T-cell (primary cell): Measurements from ENCODE around the gene NCAM2. TPM values are rescaled to one million over a fixed set of nuclear protein-coding genes. Genes with fewer than 3 reads are reported as not detected.

Experiments used
- ATAC-seq, 4 experiments: fragments of 200-7000 bp in 3 of 4; fragments of 150-1000 bp in 1 of 4; cut with Tn5 transposase; replicated peaks in 1 of 4; 1 replicate in 3 of 4; 2 replicates in 1 of 4; pipeline ENCODE4 v1.10.0; 2021; ENCODE audit warnings: moderate library complexity in 3 of 4, mild to moderate bottlenecking in 2 of 4, moderate number of reproducible peaks in 1 of 4
- CTCF ChIA-PET, 2 donors: fragments of 300-600 bp; sonication (Branson Sonifier 250); formaldehyde crosslinking; loops; one replicate each; lab custom pipeline; 2022; ENCODE audit warnings: antibody characterized with exemption in 2 of 2; lab: Charles Lee
- POLR2A ChIA-PET, 2 donors: fragments of 300-600 bp; sonication (Branson Sonifier 250); formaldehyde crosslinking; loops; one replicate each; lab custom pipeline; 2022; ENCODE audit warnings: antibody characterized with exemption in 2 of 2; lab: Charles Lee
- DNase-seq, 35 experiments: peaks; one replicate each; pipeline versions ENCODE4 v3.0.0 to v3.0.0-alpha.2; 2013 to 2023
- H3K27ac ChIP-seq: one replicate; pipeline ENCODE4 v1.5.1; 2013; ENCODE audit warnings: low read length
- H3K27me3 ChIP-seq, 2 experiments: replicated peaks in 1 of 2; 1 replicate in 1 of 2; 2 replicates in 1 of 2; pipeline versions ENCODE4 v1.6.1 to v1.7.0; 2013; ENCODE audit warnings: low read length in 1 of 2, mixed read lengths in 1 of 2; ENCODE audit not compliant: control insufficient read depth in 2 of 2, insufficient read depth in 2 of 2; ENCODE audit errors: extremely low read depth in 1 of 2
- H3K36me3 ChIP-seq, 2 donors: 1 replicate in 1 of 2; 2 replicates in 1 of 2; pipeline versions ENCODE4 v1.6.1 to v1.7.0; 2013; ENCODE audit warnings: low read length in 1 of 2; ENCODE audit not compliant: control insufficient read depth in 2 of 2, insufficient read depth in 1 of 2; ENCODE audit errors: extremely low read depth in 1 of 2
- H3K4me1 ChIP-seq, 2 experiments: 1 replicate in 1 of 2; 2 replicates in 1 of 2; pipeline versions ENCODE4 v1.6.1 to v1.7.0; 2013; ENCODE audit warnings: low read length in 2 of 2, mixed read lengths in 1 of 2; ENCODE audit not compliant: insufficient read depth in 2 of 2, control insufficient read depth in 1 of 2; ENCODE audit errors: extremely low read depth in 1 of 2
- H3K4me3 ChIP-seq, 2 donors: 1 replicate in 1 of 2; 2 replicates in 1 of 2; pipeline versions ENCODE4 v1.5.1 to v1.7.0; 2013; ENCODE audit warnings: mild to moderate bottlenecking in 2 of 2, low read length in 1 of 2, moderate library complexity in 1 of 2; ENCODE audit not compliant: control insufficient read depth in 1 of 2; ENCODE audit errors: extremely low read depth in 1 of 2
- H3K9me3 ChIP-seq: 2 replicates; pipeline ENCODE4 v1.7.0; 2013
- H3K27ac Mint-ChIP-seq, 2 donors: one replicate each; pipeline ENCODE4 v1.8.0; 2020 to 2021; ENCODE audit warnings: mild to moderate bottlenecking in 2 of 2, mixed read lengths in 2 of 2
- H3K27me3 Mint-ChIP-seq, 2 donors: one replicate each; pipeline ENCODE4 v1.8.0; 2021 to 2022; ENCODE audit warnings: mixed read lengths in 2 of 2
- H3K36me3 Mint-ChIP-seq: one replicate; pipeline ENCODE4 v1.8.0; 2021; ENCODE audit warnings: mixed read lengths
- H3K4me1 Mint-ChIP-seq, 3 donors: one replicate each; pipeline ENCODE4 v1.8.0; 2020 to 2022; ENCODE audit warnings: mixed read lengths in 3 of 3, mild to moderate bottlenecking in 1 of 3
- H3K4me3 Mint-ChIP-seq, 3 donors: one replicate each; pipeline ENCODE4 v1.8.0; 2020 to 2022; ENCODE audit warnings: mild to moderate bottlenecking in 3 of 3, mixed read lengths in 3 of 3, moderate library complexity in 3 of 3
- H3K9me3 Mint-ChIP-seq, 3 donors: one replicate each; pipeline ENCODE4 v1.8.0; 2020 to 2022; ENCODE audit warnings: mixed read lengths in 3 of 3
- WGBS: methylation state at CpG from one replicate; pipeline ENCODE4 v1.1.5; 2013; ENCODE audit warnings: missing lambda C conversion rate; ENCODE audit not compliant: insufficient coverage; 5-methylcytosine and 5-hydroxymethylcytosine counted together
- total RNA-seq, 35 experiments: library from RNA in 6 of 35; stranded (reverse) in 6 of 35; fragments of 120-200 nt in 1 of 35; gene quantifications; one replicate each; pipeline versions ENCODE4 v1.2.1 to v1.2.4 and lab custom pipeline; 2013 to 2026

Gene NCAM2
- total RNA-seq, 5 donors from 2014 or later (not counting 1 experiment from before 2014, with no cell fraction given), result 0.41 to 0.46 TPM; not detected in 3

DNA sequence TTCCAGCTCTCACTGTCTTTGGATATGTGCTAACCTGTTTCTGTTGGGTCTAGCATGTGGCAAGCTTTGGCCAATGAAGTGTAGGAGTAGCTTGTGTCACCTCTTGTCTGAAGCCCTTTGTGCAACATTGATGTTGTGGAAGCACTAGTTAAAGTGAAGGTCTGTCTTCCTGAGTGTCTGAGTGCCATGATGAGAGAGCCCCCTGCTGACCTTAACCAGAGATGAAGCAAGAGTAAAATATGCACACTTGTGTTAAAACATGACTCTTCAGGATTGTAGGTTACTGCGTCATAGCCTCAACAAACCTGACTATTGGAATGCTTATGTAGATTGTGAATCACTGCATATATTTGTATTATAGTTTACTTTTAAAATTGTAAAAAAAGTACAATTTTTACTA lies 103.7 kb downstream of the NCAM2 start:
- ChIA-PET CTCF (interaction anchor here in 1 of 2 donors (0.6 kb wide), 1 partner anchor 754 kb away, joined by 3 read pairs; no protein-coding TSS in a partner anchor), POLR2A (interaction anchor here in 1 of 2 donors (0.7 kb wide), 1 partner anchor 20 kb away, joined by 4 read pairs; no protein-coding TSS in a partner anchor)
- H3K36me3 Mint-ChIP-seq, result no peaks in the 10 kb centered on the region

DNA sequence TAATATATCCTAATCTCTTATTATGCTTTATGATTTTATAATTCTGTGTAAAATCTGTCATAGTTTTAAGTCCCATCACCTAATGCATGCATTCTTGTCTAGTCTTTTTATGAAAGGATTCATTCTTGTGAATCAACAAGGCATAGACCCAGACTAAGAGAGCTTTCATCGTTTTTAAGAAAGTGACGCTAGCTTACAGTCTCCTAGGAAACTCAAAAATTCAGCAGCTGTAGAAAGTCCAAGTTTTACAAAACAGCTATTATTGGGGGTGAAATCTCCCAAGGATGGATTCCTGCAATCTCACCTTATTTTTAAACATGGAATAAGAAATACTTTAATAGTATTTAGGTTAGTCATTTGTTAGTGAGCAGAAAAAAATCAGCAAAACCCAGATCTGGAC lies 104.7 kb downstream of the NCAM2 start:
- H3K27ac ChIP-seq, result no peak overlapping the region
- Mint-ChIP-seq H3K4me3 (no peak overlapping the region), H3K27ac (no peak overlapping the region), H3K27me3 (no peaks in the 10 kb centered on the region), H3K4me1 (no peaks in the 10 kb centered on the region), H3K9me3 (peaks cover 0 to 3% (median 0%) of the 10 kb centered on the region in 3 donors), H3K36me3 (no peaks in the 10 kb centered on the region)
- H3K36me3 ChIP-seq, result no peaks in the 10 kb centered on the region
- no peaks in the 10 kb centered on the region for H3K27me3 ChIP-seq
- POLR2A ChIA-PET, result no interaction called here
- DNase-seq, result no peak
- CTCF ChIA-PET, result no interaction called here
- no peaks in the 10 kb centered on the region for H3K9me3 ChIP-seq
- ATAC-seq, result no peak
- no peaks in the 10 kb centered on the region for H3K4me1 ChIP-seq
- no CpG with 5 or more reads among the region's 2 CpGs for WGBS
- H3K4me3 ChIP-seq, result no peak overlapping the region

More for the DNA sequence above, 103.7 kb downstream of the NCAM2 start:
- DNase-seq (peak in 1 of 35 experiments; percentile 0), ATAC-seq (no peak)
- no CpG with 5 or more reads among the region's 1 CpG for WGBS
- Mint-ChIP-seq H3K4me3 (no peak overlapping the region), H3K4me1 (no peaks in the 10 kb centered on the region), H3K27ac (no peak overlapping the region), H3K9me3 (peaks cover 0 to 3% (median 0%) of the 10 kb centered on the region in 3 donors), H3K27me3 (no peaks in the 10 kb centered on the region)
- Histone ChIP-seq H3K9me3 (no peaks in the 10 kb centered on the region), H3K27me3 (no peaks in the 10 kb centered on the region), H3K4me3 (no peak overlapping the region), H3K4me1 (no peaks in the 10 kb centered on the region), H3K36me3 (no peaks in the 10 kb centered on the region), H3K27ac (no peak overlapping the region)

DNA sequence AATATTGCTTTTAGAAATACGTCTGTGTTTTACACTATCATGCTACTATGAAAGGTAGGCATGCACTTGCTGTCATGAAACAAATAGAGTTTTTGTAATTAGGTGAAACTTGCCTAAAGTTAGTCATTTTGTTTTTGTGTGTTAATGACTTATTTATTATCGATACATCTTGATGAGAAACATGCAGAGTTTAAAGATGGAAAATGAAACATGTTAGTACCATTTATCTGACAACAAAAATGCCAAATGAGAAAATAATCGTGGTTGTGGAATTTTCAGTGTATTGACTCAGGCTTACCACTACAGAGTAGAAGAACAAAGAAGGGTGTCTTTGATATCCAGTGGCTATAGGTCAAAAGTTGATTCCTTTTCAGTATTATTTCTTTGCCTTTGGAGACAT lies 105.5 kb downstream of the NCAM2 start:
- no peaks in the 10 kb centered on the region for H3K4me1 Mint-ChIP-seq
- H3K36me3 Mint-ChIP-seq, result no peaks in the 10 kb centered on the region
- no CpG with 5 or more reads among the region's 3 CpGs for WGBS
- H3K27ac Mint-ChIP-seq, result no peak overlapping the region
- H3K4me3 Mint-ChIP-seq, result no peak overlapping the region
- POLR2A ChIA-PET, result no interaction called here
- Histone ChIP-seq H3K4me3 (no peak overlapping the region), H3K4me1 (no peaks in the 10 kb centered on the region), H3K9me3 (no peaks in the 10 kb centered on the region), H3K36me3 (no peaks in the 10 kb centered on the region), H3K27me3 (no peaks in the 10 kb centered on the region), H3K27ac (no peak overlapping the region)
- no peak for ATAC-seq
- CTCF ChIA-PET, result no interaction called here
- no peak for DNase-seq
- peaks cover 0 to 3% (median 0%) of the 10 kb centered on the region in 3 donors for H3K9me3 Mint-ChIP-seq
- no peaks in the 10 kb centered on the region for H3K27me3 Mint-ChIP-seq

DNA sequence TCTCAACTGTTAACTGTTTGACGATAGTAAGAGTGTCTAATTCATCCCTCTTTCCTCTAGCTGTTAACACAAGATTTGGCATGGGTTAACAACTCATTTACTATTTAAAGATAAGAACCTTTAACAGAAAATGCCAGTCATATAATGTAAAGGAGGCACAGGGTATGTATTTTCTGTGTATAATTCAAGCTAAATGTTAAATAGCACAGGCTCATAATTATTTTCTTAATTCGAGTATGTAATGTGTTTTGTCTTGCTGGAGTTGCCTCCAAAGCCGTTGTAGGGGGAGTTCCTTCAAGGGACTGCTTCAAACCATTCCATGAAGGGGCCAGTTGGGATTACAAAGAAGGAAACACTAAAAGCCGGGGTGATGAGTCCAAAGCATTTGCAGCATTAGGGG lies 111.5 kb downstream of the NCAM2 start:
- no peaks in the 10 kb centered on the region for H3K27me3 ChIP-seq
- ATAC-seq, result no peak
- 60% methylated on average over 1 of the region's 4 CpGs for WGBS
- no peaks in the 10 kb centered on the region for H3K4me1 ChIP-seq
- Mint-ChIP-seq H3K36me3 (no peaks in the 10 kb centered on the region), H3K9me3 (no peaks in the 10 kb centered on the region), H3K4me3 (no peak overlapping the region), H3K4me1 (no peaks in the 10 kb centered on the region), H3K27me3 (no peaks in the 10 kb centered on the region), H3K27ac (no peak overlapping the region)
- ChIA-PET POLR2A (no interaction called here), CTCF (no interaction called here)
- no peaks in the 10 kb centered on the region for H3K36me3 ChIP-seq
- DNase-seq, result no peak
- H3K4me3 ChIP-seq, result no peak overlapping the region
- H3K27ac ChIP-seq, result no peak overlapping the region
- H3K9me3 ChIP-seq, result no peaks in the 10 kb centered on the region

DNA sequence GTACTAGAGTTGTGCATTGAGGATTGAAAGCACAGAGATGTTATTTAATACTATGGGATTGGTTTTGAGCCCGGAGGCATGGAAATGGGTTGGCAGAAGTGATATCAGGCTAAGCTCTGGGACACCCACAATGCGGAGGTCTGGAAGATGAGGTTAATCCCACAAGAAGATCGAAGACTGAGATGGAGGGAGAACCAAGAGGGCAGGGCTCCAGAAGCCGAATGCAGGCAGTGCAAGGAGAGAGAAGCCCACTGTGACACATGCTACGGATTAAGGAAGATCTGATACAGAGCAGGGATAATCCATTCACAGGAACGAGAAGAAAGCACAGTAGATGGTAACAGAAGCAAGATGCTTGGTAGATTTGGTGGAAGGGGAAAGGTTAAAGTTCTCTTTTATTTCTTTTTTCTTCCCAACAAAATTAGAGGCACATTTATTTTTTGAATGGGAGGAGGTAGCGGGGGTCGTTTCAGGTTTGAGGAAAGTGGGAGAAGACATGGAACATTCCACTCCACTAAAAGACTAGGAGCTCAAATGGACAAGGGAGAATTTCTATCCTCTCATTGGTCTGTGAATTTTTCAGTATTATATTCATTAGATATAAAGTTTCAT lies 113.2 kb downstream of the NCAM2 start:
- no peaks in the 10 kb centered on the region for H3K4me1 Mint-ChIP-seq
- ChIA-PET POLR2A (interaction anchor here in 1 of 2 donors (0.6 kb wide), 1 partner anchor 24 kb away, joined by 5 read pairs; no protein-coding TSS in a partner anchor), CTCF (no interaction called here)
- ATAC-seq, result no peak
- no peaks in the 10 kb centered on the region for H3K36me3 ChIP-seq
- H3K27me3 Mint-ChIP-seq, result no peaks in the 10 kb centered on the region
- H3K27ac Mint-ChIP-seq, result no peak overlapping the region
- H3K36me3 Mint-ChIP-seq, result no peaks in the 10 kb centered on the region
- H3K4me3 Mint-ChIP-seq, result no peak overlapping the region
- DNase-seq, result no peak
- no peaks in the 10 kb centered on the region for H3K4me1 ChIP-seq
- WGBS, result 73% methylated on average over 4 of the region's 8 CpGs
- H3K4me3 ChIP-seq, result no peak overlapping the region
- no peaks in the 10 kb centered on the region for H3K9me3 ChIP-seq
- H3K9me3 Mint-ChIP-seq, result no peaks in the 10 kb centered on the region
- H3K27ac ChIP-seq, result no peak overlapping the region
- H3K27me3 ChIP-seq, result no peaks in the 10 kb centered on the region

DNA sequence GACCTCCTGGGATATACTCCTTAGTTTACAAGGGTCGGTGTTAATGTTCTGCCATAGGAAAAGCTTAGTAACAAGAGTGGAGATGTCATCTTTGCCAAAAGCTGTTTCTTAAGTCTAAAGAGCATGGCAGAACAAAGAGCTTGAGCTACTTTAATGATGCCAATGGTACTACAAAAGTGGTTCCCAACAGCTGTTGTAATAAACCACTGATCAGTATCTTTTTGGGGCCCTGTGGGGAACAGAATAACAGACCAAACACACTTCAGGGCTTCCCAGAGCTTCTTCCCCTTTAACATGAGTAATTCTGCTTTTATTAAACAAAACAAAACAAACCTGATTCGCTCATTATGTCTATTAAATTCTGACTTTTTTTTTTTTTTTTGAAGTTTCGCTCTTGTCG lies 116.3 kb downstream of the NCAM2 start:
- Histone ChIP-seq H3K9me3 (no peaks in the 10 kb centered on the region), H3K4me1 (no peaks in the 10 kb centered on the region), H3K27ac (no peak overlapping the region), H3K36me3 (no peaks in the 10 kb centered on the region), H3K4me3 (no peak overlapping the region), H3K27me3 (no peaks in the 10 kb centered on the region)
- ChIA-PET CTCF (no interaction called here), POLR2A (no interaction called here)
- Mint-ChIP-seq H3K36me3 (no peaks in the 10 kb centered on the region), H3K4me1 (no peaks in the 10 kb centered on the region), H3K4me3 (no peak overlapping the region), H3K27ac (no peak overlapping the region), H3K9me3 (no peaks in the 10 kb centered on the region), H3K27me3 (no peaks in the 10 kb centered on the region)
- ATAC-seq (no peak), DNase-seq (no peak)
- WGBS, result 70% methylated on average over 2 of the region's 4 CpGs
